ENCODE results near the gene TM9SF4.
A peak's percentile ranks its signal among the peaks of the same experiment; 100 is the strongest.
"Not testable (repeated sequence)": the region's sequence is repeated elsewhere in the genome, so short reads cannot be mapped to it uniquely, and the experiment has no call there.

TM9SF4 gene

DNA sequence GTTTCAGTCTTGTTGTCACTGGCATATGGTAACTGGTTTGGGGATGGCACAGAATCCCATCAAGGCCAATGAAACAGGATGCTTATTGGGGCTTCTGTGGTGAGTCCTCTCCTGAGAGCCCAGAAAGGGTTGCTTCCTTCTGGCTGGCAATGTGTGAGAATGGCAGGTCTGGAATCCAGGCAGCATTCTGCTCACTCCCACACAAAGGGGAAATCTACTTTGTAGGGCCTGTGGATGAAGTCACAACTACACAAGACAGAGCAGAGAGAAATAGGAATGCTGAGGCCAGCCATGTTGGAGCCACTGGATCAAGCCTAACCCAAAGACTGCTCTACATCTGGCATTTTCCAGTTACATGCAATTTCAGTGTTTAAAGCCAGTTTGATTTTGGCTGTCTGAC is 82.4 kb downstream of the TM9SF4 start:
- no peak for DNase-seq

- DNase-seq, result no peak
Measured at GRCh38 chr20:32192698-32193097, 83.2 kb downstream of the TM9SF4 start.

- not testable (repeated sequence) for DNase-seq
Measured at GRCh38 chr20:32193336-32193735, 83.8 kb downstream of the TM9SF4 start.

GRCh38 chr20:32193996-32194395 is 84.5 kb downstream of the TM9SF4 start:
- DNase-seq, result no peak

DNA sequence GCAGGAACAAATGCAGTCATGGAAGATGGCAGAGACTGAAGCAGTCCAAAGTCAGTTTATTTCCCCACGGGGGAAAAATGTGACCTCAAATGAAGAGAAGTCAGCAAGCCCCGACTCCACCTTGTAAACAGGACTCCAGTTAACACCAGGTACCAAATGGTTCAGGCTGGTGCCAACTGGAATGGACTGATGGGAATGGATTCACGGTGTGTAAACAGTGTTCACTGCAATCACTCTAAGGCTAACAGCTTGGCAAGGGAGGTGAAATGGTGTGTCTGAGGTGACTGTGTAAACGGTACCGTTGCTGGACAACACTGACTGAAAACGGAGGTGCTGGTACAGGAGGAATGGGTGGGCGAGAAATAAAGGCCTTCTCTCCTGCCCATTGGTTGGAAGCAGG is 86.1 kb downstream of the TM9SF4 start:
- DNase-seq, result no peak

GRCh38 chr20:32196613-32197012 is 87.1 kb downstream of the TM9SF4 start:
- not testable (repeated sequence) for DNase-seq

GRCh38 chr20:32197136-32197535 is 87.6 kb downstream of the TM9SF4 start:
- DNase-seq, result not testable (repeated sequence)

GRCh38 chr20:32199006-32199405 is 89.5 kb downstream of the TM9SF4 start:
- no peak for DNase-seq

DNA sequence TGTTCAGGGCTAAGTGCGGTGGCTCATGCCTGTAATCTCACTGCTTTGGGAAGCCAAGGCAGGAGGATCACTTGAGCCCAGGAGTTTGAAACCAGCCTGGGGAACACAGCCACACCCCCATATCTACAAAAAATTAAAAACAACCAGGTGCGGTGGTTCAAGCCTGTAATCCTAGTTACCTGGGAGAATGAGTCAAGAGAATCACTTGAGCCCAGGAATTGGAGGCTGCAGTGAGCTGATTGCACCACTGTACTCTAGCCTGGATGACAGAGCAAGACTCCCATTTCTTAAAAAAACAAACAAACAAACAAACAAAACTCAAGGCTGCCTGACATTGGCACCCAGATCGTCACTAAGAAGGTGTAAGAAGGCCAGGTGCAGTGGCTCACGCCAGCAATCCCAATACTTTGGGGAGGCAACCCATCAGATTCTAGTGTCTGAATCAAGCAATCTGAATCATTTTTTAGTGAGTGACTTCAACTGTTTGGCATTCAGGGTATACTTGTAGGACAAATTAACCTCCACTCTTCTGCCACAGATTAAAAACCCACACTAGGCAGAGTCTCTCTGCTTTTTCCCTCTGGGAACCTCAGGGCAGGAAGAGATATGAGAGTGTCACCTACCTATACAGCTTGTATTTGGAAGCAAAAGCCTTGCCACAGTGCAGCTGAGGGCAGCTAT is 91.9 kb downstream of the TM9SF4 start:
- no peak for DNase-seq

GRCh38 chr20:32201977-32202363 is 92.5 kb downstream of the TM9SF4 start:
- DNase-seq, result no peak

DNA sequence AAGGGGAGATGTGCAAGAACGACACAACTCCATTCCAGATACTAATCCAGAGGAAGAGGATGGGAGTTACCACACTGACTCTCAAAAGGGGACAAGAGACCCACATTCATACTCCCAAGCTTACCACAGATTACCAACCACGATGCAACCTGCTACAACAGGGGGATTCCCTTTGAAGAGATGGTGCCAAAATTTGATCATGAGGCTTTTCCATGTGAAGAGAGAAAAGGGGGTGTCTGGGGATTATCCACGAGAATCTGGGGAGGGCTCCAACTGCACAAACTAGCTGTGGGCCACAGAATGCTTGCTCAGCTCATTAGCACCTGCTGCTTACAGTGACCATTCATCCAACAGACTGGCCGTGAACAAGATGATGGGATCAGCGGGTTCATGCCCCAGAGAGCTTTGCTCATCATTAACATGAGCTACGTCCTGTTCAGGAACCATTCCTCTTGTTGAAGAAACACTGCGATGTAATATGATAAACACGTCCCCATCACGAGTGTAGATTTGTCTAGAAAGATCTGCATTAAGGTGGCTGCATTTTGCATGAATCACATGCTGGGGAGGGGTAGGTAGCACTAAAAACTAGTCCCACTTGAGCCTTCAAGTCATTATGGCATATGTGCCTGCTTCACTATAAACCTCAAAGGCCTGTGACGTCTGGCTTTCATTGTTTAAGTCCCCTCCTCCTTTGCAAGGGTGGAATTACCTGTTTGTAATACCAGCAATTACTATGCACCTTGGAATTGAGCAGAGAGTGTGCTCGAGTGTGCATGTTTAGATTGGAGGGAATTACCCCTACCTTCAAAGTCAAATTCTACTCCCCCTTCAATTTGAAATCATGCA is 94.1 kb downstream of the TM9SF4 start:
- DNase-seq, result no peak

- no peak for DNase-seq
Measured at GRCh38 chr20:32204205-32205109, 94.9 kb downstream of the TM9SF4 start.

DNA sequence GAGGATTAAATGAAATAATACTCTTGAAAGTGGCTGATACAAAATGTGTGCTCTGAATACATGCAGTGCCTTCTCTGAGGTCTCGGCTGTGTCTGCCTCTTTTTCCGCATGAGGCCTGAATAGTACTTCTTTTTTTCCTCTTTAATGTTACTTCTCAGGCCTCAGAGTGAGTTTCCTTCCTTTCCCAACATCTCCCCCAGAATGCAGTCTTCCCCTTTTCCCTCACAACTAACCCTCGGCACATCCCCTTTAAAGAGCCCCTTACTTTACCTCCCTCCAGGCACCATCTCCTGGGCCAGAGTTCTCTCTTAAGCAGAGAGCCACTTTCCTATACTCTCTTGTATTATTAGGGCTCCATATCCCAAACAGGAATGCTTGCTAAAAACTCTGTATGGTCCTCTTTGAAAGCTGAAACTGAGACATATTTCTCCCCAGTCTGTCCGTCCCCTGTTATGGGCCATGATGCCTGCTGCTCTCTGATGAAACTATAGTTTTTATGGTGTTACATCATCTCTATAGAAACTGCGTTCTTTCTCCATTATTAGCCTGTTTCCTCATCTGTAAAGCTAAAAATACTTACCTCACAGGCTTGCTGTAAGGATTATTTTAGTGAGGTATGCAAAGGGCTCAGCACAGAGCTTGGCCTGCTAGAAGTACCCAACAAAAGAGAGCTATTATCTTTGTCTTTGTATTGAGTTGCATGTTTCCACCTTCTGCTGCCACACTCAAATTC is 95.8 kb downstream of the TM9SF4 start:
- DNase-seq, result no peak

DNA sequence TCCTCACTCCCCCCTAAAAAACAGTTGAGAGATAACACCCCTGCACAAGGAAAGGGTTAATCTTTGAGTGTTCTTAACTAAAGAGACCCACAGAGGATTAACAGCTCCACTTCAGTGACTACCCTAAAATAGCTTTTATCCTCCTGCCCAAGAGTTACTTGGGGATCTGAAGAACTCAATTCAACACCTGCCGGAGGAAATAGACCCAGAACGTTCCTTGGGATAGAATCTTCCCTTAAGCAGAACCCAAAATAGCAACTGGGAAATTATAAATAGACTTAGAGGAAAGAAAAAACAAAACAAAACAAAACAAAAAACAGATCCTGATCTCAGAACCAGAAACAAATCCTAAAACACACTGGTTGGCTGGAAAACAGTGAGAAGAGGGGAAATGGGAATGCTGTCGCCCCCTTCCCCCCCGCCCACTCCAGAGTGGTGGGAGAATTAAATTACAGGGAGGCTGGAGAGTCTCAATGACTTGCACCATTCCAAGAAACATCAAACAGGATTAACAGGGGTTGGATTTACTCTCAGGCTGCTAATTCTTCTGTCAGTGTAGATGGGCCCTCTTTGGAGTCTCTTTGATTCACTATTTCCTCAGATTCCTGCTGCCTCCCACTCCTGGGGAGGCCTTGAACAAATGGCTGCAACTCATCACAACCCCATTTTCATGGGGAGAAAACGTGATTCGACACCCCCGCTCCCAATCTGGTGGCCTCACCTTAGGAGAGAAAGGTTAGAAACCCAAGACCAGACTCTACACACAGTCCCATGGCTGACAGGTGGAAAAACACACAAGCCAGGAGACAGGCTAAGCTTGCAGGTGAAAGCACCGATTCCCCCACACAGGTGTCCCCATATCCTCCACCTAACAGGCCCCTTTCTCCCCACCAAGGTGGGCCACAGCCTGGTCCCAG is 96.6 kb downstream of the TM9SF4 start:
- DNase-seq, result no peak

DNA sequence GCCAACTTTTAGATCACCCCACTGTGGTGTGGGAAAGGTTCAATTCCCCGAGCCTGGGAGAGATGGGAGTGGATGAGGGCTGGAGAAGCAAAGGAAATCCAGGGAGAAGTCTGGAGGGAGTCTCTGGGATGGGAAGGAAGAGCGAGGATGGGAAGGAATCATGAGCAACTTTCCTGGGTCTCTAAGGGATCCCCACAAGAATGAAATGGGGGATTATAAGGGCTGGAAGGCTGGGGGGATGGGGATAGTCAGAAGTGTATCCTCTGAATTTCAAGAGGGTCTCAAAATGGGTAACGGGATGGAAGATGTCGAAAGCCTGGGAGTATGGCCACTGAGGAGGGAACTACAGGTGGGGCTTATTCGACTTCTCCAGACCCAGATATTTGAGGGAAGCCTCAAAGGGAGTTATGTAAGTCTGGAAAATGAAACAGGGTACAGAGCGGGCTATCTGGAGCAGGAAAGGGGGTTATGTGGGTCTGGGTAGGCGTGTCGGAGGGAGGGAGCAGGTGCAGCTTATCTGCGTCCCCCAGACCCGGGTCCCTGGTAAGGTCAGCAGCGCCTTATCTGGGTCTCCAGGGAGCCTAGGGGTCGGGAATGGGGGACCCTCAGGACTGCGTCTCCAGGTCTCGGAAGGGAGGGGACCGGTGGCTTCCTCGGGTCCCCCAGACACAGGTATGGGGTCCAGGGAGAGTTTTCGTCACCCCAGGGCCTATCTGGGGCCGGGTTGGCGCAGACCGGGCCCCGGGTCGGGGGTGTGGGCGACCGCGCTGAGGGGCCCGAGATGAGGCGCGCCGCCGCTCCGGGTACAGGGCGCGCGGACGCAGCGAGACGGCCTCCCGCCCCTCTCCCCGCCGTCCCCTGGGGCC is 97.5 kb downstream of the TM9SF4 start:
- no peak for DNase-seq

GRCh38 chr20:32207626-32208498 is 98.3 kb downstream of the TM9SF4 start, which contains the start of the genes PLAGL2 and POFUT1:
Gene PLAGL2 (minus strand): TSS chr20:32207743. CDS start chr20:32202178, 5,565 bp downstream.
Gene POFUT1 (plus strand): TSS chr20:32207880. CDS start chr20:32207942, 62 bp downstream.
- DNase-seq, result peak; percentile 78

DNA sequence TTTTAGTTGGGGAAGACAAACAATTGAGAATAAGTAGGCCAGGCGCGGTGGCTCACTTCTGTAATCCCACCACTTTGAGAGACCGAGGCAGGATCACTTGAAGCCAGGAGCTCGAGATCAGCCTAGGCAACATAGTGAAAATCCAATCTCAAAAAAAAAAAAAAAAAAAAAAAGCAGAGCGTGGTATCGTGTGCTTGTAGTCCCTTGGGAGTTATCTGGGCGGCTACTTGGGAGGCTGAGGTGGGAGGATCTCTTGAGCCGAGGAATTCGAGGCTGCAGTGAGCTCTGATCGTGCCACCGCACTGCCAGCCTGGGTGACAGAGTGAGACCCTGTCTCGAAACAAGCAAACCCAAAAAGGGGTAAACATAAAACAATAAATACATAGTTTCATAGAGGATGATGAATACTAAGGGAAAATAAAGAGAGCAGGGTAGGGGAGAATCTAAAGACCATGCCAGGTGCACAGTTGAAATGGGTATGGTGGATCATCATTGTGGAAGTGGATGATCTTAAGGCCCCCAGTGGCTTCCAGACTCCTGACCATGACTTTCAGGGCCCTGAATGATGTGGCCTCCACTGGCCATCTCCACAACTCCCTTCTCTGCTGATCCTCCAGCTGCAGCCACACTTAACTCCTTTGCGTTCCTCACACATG is 99.1 kb downstream of the TM9SF4 start:
- DNase-seq, result no peak

DNA sequence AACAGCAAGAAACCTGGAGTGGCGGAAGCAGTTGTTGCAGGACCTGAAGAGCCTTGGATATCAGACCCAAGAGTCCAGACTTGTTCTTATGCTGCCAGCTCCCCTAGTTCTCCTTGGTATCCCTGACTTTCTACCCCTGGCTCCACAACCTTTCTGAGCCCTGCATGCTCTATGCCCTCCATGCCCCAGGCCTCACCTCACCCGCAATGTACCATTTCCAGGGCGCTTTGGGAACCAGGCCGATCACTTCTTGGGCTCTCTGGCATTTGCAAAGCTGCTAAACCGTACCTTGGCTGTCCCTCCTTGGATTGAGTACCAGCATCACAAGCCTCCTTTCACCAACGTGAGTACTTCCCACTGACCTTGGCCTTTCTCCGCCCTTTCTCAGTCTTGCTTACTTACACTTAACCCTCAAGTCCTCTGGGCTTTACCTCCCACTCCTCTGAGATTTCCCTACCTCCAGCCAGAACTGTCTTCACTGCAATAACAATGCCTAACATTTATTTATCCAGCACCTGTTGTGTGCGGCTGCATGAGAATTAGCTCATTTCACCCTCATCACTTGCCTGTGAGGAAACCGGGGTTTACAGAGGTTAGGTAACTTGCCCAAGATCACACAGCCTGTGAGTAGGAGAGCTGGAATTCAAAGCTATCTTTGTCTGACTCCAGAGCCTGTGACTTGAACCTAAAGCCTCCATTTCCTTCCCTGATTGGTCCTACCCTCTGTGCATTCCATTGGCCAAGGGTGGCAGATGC is 100.5 kb downstream of the TM9SF4 start:
- no peak for DNase-seq
